HG03175 (cell line): ENCODE data around the gene CFAP20DC.

Experiments
- ATAC-seq: cut with Tn5 transposase; IDR thresholded peaks from one replicate; pipeline ENCODE4 v1.9.1; 2021; ENCODE audit warnings: mild to moderate bottlenecking, moderate library complexity; ENCODE audit not compliant: unreplicated experiment

The CFAP20DC gene

DNA sequence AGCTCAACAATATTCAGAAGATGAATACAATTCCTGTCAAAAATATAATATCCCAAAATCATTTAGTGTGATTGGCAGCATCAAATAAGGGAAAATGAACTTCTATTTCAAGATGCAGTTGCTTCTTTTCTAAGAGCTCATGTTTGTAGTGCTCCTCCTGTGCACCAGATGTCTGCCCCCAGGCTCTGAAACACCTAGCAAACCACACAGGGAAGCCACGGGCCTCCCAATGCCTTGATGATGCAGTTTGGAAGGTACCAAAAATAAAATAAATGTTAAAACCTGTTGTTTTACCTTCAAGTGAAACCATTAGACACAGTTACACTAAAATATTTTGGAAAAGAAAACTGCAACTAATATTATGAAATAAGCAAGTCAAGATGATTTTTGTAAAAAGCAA, 22.2 kb downstream of the CFAP20DC start:
- no peak for ATAC-seq

DNA sequence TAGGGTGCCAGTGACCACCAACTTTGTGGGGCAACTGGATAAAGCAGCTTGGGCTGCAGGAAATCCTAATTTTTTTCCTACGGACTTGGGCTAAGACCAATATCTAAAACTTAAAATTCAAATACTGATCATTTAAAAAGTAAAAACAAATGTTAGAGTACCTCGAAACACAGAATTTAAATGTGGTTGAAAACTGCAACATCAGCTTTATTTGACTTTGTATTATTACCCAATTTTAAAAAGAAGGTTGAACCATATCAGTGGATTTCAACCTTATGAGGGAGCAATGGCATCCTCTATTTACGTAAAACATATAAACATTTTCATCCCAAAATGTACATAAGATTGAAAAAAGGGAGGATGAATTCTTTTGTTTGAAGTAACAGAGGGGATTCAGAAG, 26.2 kb downstream of the CFAP20DC start:
- no peak for ATAC-seq

DNA sequence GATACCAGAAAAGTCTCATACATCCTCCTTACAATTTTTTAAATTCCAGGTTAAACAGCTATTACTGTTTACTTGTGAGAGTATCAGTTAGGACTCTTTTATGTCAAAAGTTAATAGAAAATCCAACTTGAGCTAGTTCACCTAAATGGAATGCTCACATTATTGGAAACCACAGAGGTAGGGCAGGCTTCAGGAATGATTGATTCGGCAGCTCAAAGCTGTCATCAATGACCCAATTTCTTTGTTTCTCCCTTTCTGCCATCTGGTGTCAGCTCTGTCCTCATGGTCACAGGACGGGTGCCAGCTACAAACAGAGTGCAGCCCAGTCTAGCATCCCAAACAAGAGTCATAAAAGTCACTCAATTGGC, 32.2 kb downstream of the CFAP20DC start:
- ATAC-seq: no peak

DNA sequence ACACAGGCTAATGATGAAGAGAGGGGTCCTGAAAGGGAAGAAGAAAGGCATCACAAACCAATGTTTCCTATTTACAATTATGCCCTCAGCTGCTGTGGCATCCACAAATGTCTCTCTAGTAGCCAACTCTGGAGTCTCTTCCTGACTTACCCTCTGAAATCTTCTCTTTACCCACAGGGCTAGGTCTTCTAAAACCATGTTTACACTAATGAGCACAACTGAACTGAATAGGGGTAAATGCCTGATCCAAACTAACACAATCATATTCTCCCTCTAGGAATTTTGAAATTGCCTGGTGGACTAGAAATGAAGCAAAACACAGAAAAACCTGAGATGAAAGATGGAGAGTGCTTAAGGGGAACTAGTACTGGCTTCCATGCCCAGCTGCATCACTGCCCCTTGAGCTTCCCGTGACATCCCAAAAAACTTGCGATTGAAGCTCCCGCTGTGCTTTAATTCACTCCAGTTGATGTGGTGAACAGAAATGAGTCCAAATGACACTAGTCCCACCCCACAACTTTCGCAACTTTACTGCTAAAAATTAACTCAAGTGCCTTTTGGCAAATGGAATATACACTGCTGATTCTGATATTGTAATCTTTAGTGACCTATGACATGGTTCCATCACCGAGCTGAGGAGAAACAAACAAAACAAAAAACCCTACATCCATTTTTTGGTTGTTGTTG, 32.8 kb downstream of the CFAP20DC start:
- no peak for ATAC-seq

DNA sequence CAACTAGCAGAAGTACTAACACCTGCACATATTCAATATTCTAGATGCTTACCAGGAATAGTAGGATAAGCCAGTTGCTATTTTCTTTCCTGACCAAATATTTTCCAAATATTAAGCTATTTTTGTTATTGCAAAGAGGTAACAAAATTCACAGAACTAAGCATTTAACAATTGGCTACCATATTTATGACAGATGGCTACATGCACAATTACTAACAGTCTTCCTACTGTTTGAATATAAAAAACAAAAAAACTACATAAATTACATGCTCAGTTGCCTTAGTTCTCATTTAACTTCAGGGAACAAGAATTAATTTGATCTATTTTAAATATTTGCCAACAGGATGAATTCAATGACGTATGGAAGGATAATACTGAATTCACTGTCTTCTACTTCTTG, 36.2 kb downstream of the CFAP20DC start:
- no peak for ATAC-seq

DNA sequence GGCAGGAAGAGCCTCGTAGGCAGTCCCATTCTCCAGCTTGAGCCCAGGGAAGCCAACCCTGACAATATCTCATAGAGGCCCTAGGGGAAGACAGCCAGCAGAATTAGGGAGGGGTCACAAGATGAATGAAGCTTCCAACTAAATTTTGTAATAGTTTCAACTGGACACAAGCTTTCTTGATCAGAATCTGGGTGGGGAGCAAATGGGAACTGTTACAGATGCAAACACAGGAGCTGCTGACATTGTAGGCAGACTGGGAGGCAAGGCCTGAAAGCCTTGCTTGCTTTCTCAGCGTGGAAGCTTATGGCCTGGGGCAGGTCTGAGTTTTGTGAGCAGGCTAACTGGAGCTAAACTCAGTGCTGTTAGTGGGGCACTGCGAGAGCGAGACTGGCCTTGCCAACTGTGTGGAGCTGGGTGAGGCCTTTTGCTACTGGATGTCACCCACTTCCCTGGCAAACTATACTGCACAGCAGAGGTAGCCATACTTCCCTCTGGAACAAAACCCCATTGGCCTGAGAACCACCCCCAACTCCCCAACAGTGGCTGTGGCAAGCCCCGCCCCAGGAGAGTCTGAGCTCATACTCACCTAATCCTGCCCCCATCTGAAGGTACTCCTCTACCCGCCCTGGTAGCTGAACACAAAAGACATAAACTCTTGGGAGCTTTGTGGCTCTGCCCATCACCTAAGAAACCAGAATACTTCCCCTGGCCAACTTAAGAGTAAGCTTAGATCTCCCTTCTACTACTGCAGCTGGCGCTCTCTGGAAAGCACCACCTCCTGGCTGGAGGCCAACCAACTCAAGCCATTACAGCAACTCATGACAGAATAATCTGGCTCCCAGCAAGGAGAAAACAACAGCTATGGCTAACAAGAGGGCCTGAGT, 42.9 kb downstream of the CFAP20DC start:
- no peak for ATAC-seq

DNA sequence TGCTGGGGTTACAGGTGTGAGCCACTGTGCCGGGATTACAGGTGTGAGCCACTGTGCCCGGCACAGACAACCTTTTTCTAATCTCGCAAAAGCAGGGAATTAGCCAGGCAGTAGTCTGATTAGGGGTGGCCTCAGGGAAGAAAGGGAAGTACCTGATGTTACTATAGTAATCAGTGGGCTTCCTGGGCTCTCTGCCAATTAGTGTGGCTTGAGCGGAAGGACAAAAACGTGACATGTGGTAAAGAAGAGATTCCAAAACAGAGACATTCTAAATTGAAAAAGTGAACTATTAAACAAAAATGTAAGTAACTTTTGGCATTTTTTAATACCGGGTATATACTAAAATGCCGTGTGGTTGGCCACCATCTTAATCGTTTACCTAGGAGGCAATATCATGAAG, 48.1 kb downstream of the CFAP20DC start:
- ATAC-seq: no peak

DNA sequence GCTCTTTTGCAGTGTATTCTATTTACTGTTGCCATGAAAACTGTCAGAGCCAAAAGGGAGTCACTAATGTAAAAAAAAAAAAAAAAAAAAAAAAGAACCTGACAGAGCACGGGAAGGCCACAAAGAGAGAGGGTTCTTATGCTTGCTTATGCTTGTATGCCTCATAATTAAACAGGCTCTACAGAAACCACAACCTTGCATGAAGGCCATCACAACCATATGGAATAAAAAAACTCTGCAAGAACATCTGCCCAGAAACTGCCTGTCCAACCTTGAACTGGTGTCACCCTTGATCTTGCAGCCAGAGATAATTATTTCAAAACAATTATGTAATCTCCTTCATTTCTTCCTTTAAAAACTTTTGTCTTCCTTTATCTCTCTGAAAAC, 50.1 kb downstream of the CFAP20DC start:
- ATAC-seq: no peak

DNA sequence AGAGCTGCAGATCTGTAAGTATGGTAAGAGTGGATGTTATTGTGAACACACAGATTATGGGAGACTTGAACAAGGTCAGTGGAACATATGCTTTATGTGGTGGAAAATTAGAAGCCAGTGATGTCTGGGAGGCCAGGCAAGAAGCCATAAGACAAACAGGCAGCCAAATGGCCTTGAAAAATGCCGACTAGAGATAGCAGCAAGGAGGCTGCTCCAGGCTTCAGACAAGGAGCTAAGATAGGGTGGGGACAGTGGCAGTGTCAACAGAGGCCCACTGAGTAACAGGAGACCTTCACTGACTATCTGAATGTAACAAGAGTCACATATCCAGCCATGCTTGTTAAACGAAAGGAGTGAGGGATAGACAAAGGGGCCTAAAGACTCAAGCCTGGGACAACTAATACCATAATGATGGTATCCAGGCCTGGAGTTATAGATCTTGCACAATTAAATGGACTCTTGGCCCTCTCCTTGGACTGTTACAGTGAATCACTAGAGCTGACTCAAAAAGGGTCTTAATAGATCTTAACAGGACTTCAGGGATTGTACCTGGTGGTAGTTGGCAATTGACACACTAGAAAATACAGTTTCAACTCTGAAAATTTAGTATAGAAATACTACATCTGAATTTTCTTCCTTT, 50.6 kb downstream of the CFAP20DC start:
- ATAC-seq: no peak

DNA sequence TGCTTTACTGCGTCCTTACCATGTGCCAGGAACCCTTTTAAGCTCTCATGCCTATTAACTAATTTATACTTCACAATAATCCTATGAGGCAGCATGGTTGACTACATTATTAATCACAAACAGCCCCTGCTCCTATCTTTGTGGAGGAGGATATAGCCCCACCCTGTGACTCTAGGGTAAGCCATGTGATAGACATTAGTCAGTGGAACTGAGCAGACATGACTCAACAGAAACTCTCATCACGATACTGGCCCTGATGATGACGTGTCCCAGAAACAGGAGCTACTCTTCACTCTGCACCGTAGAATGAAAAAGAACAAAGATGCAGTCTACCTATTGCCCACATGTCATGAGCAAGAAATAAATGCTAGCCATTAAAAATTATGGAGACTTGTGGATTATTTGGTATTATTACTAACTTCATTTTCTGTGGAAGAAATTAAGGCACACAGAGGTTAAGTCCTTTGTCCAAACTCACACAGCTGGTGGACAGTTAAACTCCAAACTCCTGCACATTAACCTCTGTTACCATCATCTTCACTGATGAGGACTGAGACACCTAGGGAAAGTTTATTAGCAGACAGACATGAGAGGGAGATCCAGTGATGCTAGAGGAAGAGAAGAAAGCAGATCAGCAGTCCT, 51.2 kb downstream of the CFAP20DC start:
- ATAC-seq: peak; percentile 58

DNA sequence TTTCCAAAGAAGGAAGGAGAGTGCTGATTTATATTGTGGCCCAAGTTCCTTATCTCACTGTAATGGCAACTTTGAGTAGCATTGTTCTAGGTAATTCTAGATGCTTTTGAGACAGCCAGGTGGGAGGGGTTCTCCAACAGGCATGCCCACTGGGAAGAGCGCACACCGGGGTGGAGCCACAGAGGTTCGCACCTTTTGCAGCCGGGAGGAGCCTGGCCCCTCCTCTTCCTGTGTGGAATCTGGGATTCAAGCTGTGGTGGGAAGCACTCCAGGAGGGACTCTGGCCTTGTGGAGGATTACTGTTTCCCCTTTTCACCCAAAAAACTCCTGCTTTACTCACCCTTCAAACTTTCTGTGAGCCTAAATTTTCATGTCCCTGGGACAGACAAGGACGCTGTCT, 53.1 kb downstream of the CFAP20DC start:
- no peak for ATAC-seq

DNA sequence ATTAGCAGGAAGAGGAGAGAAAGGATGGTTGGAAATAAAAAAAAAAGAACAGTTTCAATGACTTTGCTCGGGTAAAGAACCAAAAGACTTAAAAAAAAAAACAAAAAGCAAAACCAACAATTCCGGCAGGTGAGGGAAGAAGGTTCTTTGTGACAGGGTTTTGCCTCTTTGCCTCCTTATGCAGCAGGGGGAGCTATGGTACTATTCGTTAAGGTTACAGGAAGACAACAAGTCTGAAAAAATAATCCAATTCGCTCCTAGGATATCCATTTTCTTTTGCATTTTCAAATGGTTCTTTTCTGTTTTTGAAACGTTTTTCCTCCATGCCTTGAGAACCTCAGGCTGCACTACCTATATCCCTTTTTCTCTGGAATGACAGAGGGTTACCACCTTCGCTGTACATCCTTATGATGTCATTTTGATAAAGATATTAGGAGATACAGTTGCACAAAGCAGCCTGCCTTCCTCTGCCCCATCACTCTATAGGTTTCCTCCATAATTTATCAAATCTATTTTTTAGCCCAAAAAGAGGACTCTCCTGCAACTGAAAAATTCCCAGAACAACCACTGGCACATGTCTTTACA, 55.0 kb downstream of the CFAP20DC start:
- peak; percentile 61 for ATAC-seq

DNA sequence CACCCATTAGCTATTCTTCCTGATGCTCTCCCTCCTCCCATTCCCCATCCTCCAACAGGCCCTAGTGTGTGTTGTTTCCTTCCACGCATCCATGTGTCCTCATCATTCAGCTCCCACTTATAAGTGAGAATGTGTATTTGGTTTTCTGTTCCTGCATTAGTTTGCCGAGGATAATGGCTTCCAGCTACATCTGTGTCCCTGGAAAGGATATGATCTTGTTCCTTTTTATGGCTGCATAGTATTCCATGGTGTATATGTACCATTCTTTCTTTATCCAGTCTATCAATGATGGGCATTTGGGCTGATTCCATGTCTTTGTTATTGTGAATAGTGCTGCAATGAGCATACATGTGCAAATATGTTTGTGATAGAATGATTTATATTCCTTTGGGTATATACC, 56.3 kb downstream of the CFAP20DC start:
- ATAC-seq: no peak

DNA sequence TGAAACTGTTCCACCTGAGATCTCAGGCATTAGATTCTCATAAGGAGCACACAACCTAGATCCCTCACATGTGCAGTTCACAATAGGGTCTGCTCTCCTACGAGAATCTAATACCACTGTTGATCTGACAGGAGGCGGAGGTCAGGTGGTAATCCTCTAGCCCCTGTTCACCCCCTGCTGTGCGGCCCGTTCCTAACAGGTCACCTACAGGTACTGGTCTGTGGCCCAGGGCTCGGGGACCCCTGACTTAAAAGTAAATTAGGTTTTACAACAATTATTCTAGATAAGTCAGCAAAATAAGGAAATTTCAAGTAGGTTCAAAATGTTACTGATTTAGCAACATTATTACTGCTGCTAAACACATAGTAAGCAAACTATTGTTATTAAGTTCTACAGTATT, 58.2 kb downstream of the CFAP20DC start:
- no peak for ATAC-seq

DNA sequence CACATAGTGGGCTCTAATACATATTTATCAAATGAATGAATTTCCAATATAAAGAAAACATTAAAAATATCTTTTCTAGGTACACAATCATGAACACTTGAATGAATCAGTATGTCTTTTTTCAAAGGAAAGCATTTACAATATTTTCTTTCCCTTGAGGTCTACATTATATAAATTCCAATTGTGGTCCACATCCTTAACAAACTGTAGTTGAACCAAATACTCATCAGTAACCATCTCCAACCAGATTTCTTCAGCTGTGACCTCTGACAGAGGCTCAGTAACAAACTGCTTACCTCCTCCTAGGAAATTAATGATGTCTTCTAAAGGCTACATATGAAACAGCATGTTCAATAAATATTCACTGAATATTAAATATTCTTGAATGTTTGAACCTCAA, 58.8 kb downstream of the CFAP20DC start:
- no peak for ATAC-seq

DNA sequence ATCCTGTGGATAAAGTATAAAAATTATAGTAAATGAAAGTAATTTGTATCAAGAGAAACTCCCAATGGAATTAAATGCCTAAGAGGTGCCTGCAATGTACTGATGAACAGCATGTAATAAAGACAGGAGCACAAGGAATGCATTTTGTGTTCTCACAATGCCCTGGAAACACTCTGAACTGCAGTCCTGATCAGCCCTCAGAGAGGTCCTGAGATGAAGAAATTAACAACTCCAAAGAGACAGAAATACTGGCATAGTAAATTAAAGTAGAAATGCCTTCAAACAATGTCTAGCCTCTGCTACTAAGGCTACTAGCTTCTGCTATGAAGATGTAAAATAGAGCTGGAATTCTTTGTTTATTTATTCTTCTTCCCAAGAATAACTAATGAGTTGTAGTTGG, 59.9 kb downstream of the CFAP20DC start:
- no peak for ATAC-seq

DNA sequence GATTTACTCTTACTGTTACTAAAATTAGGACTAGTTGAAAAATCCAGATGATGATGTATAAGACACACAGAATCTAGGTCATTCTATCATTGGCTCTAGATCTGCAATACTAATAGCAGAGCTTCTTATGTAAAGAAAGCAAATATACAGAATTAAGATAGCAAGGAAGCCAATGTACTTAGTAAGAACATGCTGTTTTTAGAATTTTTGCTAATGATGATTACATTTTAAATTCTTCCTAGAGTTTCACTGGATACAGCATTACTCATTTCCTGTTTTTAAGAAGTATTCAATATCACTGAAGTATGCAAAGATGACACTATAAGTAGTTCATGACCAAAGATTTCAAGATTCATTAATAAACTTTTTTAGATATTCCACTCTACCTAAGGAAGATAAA, 60.7 kb downstream of the CFAP20DC start:
- ATAC-seq: no peak

DNA sequence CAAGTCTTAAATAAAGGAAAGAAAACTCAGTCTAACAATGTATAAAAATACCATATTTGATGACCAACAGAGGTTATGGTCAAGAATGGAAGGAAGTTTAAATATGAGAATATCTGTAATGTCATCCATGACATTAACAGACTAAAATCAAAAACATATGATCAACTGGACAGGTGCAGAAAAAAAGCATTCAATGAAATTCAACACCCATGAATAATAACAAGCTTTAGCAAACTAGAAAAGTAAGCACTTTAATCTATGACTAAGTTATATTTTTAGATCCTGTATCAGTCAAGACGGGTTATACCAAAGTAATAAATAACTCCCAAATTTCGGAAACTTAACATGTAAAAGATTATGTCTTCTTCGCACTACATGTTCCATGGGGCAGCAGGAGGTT, 61.8 kb downstream of the CFAP20DC start:
- no peak for ATAC-seq

DNA sequence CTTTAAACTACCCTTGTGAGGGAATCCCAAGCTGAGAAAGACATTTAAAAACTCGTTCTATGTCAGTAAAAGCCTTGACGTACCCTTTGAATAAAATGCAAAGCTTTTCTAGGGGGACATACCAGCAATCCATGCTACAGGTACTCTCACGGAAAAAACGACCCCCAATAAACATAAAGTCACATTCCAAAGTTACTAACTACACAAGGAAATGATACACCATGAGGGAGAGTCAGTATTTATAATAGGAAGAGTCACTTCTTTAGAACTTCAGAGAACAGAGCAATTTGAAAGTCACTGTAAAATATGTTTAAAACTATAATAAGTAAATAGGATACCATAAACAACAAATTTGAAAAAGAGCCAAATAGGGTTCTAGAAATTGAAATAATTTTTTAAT, 63.2 kb downstream of the CFAP20DC start:
- ATAC-seq: no peak

DNA sequence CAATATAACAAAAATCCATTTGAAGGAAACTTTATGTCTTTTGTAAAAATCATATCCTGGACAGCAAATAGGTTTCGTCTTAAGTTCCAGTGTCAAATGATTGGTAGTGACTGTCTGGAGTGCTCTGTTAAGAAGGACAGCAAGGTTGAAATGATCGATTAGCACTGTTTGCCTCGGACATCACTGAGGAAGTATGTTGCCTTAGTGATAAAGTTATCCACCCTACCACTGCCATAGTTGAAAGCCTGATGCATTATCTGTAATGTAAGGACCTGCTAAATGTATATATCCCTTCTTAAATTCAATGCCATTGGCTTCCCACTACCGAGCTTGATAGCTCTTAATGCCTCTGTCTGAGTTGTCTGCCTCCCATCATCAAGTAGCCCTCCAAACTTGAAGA, 70.0 kb downstream of the CFAP20DC start:
- ATAC-seq: no peak

DNA sequence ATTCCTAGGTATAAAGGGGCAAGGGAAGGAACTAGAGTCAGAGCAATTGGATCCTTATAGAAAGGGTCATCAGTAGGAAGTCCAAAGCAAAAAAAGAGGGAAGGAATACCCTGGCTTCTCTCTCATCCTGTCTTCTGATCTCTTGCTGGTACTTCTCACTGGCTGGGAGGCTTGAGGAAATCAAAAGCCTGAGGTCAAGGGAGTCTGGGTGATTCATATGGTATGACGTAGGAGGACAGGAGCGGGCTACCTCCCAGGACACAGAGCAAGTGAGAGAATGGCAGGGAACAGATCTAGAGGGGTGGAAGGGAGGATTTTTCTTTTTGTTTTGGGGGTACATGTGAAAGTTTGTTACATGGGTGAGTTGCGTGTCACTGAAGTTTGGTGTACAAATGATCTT, 76.0 kb downstream of the CFAP20DC start:
- no peak for ATAC-seq
